BJ (cell line): Measurements from ENCODE around the gene PLEKHG7. TPM values are rescaled to one million over a fixed set of nuclear protein-coding genes. Genes with fewer than 3 reads are reported as not detected.

Experiments used
- CTCF ChIA-PET: fragments of 350-600 bp; formaldehyde crosslinking; extraction: SDS; loops from one replicate; lab custom pipeline; 2021; ENCODE audit warnings: antibody characterized with exemption, inconsistent platforms; lab: Yijun Ruan, JAX
- POLR2A ChIA-PET: fragments of 300-600 bp; sonication (Branson Sonifier 250); formaldehyde crosslinking; extraction: SDS; loops from one replicate; lab custom pipeline; 2021; ENCODE audit warnings: antibody characterized with exemption; lab: Charles Lee
- DNase-seq: peaks from one replicate; pipeline ENCODE4 v3.0.0-alpha.2; 2011; ENCODE audit warnings: low read depth
- H3K27me3 ChIP-seq: 2 replicates; pipeline ENCODE4 v1.6.0; 2011; ENCODE audit warnings: low read length; ENCODE audit not compliant: control insufficient read depth, insufficient read depth
- H3K36me3 ChIP-seq: 2 replicates; pipeline ENCODE4 v1.5.1; 2011; ENCODE audit warnings: low read length; ENCODE audit not compliant: control insufficient read depth, insufficient read depth
- H3K4me3 ChIP-seq: 2 replicates; pipeline ENCODE4 v1.5.1; 2011; ENCODE audit warnings: low read depth, mild to moderate bottlenecking, control low read depth, low read length
- polyA plus RNA-seq: library from polyadenylated mRNA; depleted of rRNA; stranded (reverse); fragments of >200 nt; gene quantifications from 2 replicates; pipeline ENCODE4 v1.2.3, GENCODE V29; 2011
- TF ChIP-seq, protein P1 (sequence below): IDR thresholded peaks from 2 replicates; pipeline ENCODE4 v1.5.1; 2011; ENCODE audit warnings: low read depth, mild to moderate bottlenecking, control low read depth, inconsistent platforms, low read length, moderate library complexity; ENCODE audit not compliant: insufficient read depth

The PLEKHG7 gene
- polyA plus RNA-seq, 1 experiment, result not detected

- Histone ChIP-seq H3K36me3 (no peaks in the 10 kb centered on the region), H3K27me3 (peaks cover 3% of the 10 kb centered on the region), H3K4me3 (no peak overlapping the region)
- TF ChIP-seq, protein P1, sequence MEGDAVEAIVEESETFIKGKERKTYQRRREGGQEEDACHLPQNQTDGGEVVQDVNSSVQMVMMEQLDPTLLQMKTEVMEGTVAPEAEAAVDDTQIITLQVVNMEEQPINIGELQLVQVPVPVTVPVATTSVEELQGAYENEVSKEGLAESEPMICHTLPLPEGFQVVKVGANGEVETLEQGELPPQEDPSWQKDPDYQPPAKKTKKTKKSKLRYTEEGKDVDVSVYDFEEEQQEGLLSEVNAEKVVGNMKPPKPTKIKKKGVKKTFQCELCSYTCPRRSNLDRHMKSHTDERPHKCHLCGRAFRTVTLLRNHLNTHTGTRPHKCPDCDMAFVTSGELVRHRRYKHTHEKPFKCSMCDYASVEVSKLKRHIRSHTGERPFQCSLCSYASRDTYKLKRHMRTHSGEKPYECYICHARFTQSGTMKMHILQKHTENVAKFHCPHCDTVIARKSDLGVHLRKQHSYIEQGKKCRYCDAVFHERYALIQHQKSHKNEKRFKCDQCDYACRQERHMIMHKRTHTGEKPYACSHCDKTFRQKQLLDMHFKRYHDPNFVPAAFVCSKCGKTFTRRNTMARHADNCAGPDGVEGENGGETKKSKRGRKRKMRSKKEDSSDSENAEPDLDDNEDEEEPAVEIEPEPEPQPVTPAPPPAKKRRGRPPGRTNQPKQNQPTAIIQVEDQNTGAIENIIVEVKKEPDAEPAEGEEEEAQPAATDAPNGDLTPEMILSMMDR, result no peak
- POLR2A ChIA-PET, result no interaction called here
- DNase-seq, result no peak
- CTCF ChIA-PET, result interaction anchor here (1.0 kb wide), 1 partner anchor 17 kb away, joined by 3 read pairs; no protein-coding TSS in a partner anchor
Observed at GRCh38 chr12:92753976-92754885, 51.4 kb downstream of the PLEKHG7 start.

GRCh38 chr12:92756898-92757596 is 54.3 kb downstream of the PLEKHG7 start:
- POLR2A ChIA-PET, result no interaction called here
- H3K27me3 ChIP-seq, result peaks cover 3% of the 10 kb centered on the region
- DNase-seq, result no peak
- no peaks in the 10 kb centered on the region for H3K36me3 ChIP-seq
- H3K4me3 ChIP-seq, result no peak overlapping the region
- CTCF ChIA-PET, result no interaction called here
- TF ChIP-seq, protein P1, result no peak

- H3K36me3 ChIP-seq, result no peaks in the 10 kb centered on the region
- TF ChIP-seq, protein P1, result no peak
- ChIA-PET CTCF (no interaction called here), POLR2A (no interaction called here)
- peaks cover 3% of the 10 kb centered on the region for H3K27me3 ChIP-seq
- no peak overlapping the region for H3K4me3 ChIP-seq
- DNase-seq, result no peak
Observed at GRCh38 chr12:92757597-92758121, 54.9 kb downstream of the PLEKHG7 start.

DNA sequence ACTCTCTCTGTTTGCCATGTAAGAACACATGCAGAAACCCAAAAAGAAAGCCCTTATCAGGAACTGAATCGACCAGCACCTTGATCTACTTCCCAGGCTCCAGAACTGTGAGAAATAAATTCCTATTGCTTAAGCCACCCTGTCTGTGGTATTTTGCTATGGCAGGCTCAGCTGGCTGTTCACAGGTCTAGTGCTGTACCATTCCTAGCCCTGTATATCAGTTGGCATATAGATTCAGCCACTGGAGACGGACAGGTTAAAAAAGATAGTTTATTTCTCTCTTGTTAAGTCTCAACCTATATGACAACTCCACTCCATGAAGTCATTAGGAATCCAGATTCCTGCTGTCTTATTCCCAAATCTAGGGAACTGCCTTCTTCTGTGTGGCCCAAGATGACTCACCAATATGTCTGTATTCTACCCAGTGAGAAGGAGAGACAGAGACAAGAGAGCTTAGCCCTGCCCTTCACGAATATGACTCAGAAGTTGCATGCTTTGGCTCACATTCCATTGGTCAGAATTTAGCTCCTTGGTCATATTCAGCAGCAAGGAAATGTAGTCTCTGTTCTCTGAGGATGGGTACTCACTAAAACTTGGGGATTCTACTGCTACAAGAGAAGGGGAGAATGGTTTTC is 57.0 kb downstream of the PLEKHG7 start:
- TF ChIP-seq, protein P1, result no peak
- ChIA-PET POLR2A (no interaction called here), CTCF (interaction anchor here (0.9 to 1.3 kb wide), 3 partner anchors 9 to 24 kb away, joined by 3 to 4 read pairs (median 3); no protein-coding TSS in a partner anchor)
- DNase-seq, result peak; percentile 78
- H3K36me3 ChIP-seq, result no peaks in the 10 kb centered on the region
- H3K4me3 ChIP-seq, result no peak overlapping the region
- peaks cover 3% of the 10 kb centered on the region for H3K27me3 ChIP-seq
